ENCODE measurements around the gene FBXL17. TPM values are rescaled to one million over a fixed set of nuclear protein-coding genes. Genes with fewer than 3 reads are reported as not detected.

Gene FBXL17
- total RNA-seq, 1 experiment from 2014 or later: 5.3 TPM

GRCh38 chr5:108136493-108136892, 245.4 kb downstream of the FBXL17 start:
- H3K79me1 ChIP-seq (ENCODE audit: insufficient read depth, low read depth, low read length, poor library complexity, severe bottlenecking): no peaks in the 10 kb centered on the region
- WGBS (ENCODE audit: extremely low coverage, insufficient read length, low lambda C conversion rate): no CpG with 5 or more reads among the region's 2 CpGs
- DNase-seq: no peak
- Mint-ChIP-seq H3K4me1 (peaks cover 8 to 9% of the 10 kb centered on the region in 2 experiments; a peak in 3 of 4 replicates), H3K4me3 (no peak overlapping the region), H3K9me3 (no peaks in the 10 kb centered on the region; a peak in 1 of 5 replicates), H3K27me3 (ENCODE audit: low read depth) (no peaks in the 10 kb centered on the region), H3K27ac (no peak overlapping the region), H3K36me3 (ENCODE audit: insufficient read depth in 1 of 3, low read depth in 3 of 3) (no peaks in the 10 kb centered on the region)
- no peak overlapping the region for H4K91ac ChIP-seq (ENCODE audit: insufficient read length, low read depth, low read length)
- no peak overlapping the region for H2AK5ac ChIP-seq (ENCODE audit: insufficient read length, low read length)
- no peak for TF ChIP-seq CTCF (conservative IDR thresholded peaks at IDR 0.05)
- H3K23ac ChIP-seq (ENCODE audit: insufficient read length, low read depth, low read length): no peak overlapping the region
- no peak overlapping the region for H2AFZ ChIP-seq (ENCODE audit: low read length)
- no peak overlapping the region for H2BK5ac ChIP-seq (ENCODE audit: insufficient read length, low read length)
- no peaks in the 10 kb centered on the region for H3K79me2 ChIP-seq (ENCODE audit: insufficient read depth, low read length)
- no peaks in the 10 kb centered on the region for H3K23me2 ChIP-seq (ENCODE audit: insufficient read length, low read depth, low read length, poor library complexity, severe bottlenecking)
- H3T11ph ChIP-seq (ENCODE audit: low read length): no peak overlapping the region
- H3K4me2 ChIP-seq (ENCODE audit: insufficient read depth, insufficient read length, low read length): no peak overlapping the region
- no peak overlapping the region for H2BK20ac ChIP-seq (ENCODE audit: low read depth, low read length, poor library complexity, severe bottlenecking)
- H3K14ac ChIP-seq (ENCODE audit: insufficient read depth, low read length): no peak overlapping the region
- H3K18ac ChIP-seq (ENCODE audit: insufficient read length, low read depth, low read length): no peak overlapping the region
- H4K20me1 ChIP-seq (ENCODE audit: control insufficient read depth, insufficient read depth, insufficient read length): no peaks in the 10 kb centered on the region
- H3K27me3 ChIP-seq (ENCODE audit: insufficient read depth, low read length): no peaks in the 10 kb centered on the region
- H4K8ac ChIP-seq (replicated peaks; ENCODE audit: insufficient read length, low read depth, low read length): no peak overlapping the region
- H3K9me3 ChIP-seq (ENCODE audit: control insufficient read depth, low read depth, low read length): no peaks in the 10 kb centered on the region
- H2BK12ac ChIP-seq (ENCODE audit: insufficient read length, low read depth, low read length): no peak overlapping the region
- H3K4ac ChIP-seq (ENCODE audit: low read depth, low read length): no peak overlapping the region
- H2BK15ac ChIP-seq (ENCODE audit: low read depth, low read length): no peak overlapping the region
- no peak overlapping the region for H3K56ac ChIP-seq (ENCODE audit: insufficient read length, low read depth, low read length)
- H3K4me1 ChIP-seq (ENCODE audit: insufficient read depth, low read length): no peaks in the 10 kb centered on the region
- H3K9ac ChIP-seq (ENCODE audit: extremely low read depth, insufficient read length, low read length): no peak overlapping the region
- H3K27ac ChIP-seq (ENCODE audit: insufficient read length, low read depth, low read length): no peak overlapping the region
- no peak overlapping the region for H4K5ac ChIP-seq (ENCODE audit: insufficient read length, low read depth, low read length)
- H2BK120ac ChIP-seq (ENCODE audit: low read depth, low read length, poor library complexity, severe bottlenecking): no peak overlapping the region
